GM18507 (cell line): ENCODE results near the gene TSHZ3.

Source experiments
- DNase-seq: peaks from one replicate; pipeline ENCODE4 v3.0.0; 2011; ENCODE audit warnings: low read depth; ENCODE audit not compliant: insufficient read length; ENCODE audit errors: extremely low spot score
- FAIRE-seq: peaks from 2 replicates; lab custom pipeline; 2011; peaks lifted over from hg19 to GRCh38; lab: Jason Lieb, UNC

The TSHZ3 gene

GRCh38 chr19:31274251-31275067 is 74.8 kb downstream of the TSHZ3 start:
- FAIRE-seq, result no peak

GRCh38 chr19:31272583-31273106 is 76.6 kb downstream of the TSHZ3 start:
- DNase-seq, result no peak
- no peak for FAIRE-seq

More at GRCh38 chr19:31274251-31275067, 74.8 kb downstream of the TSHZ3 start:
- DNase-seq, result no peak

GRCh38 chr19:31271306-31271911 is 77.8 kb downstream of the TSHZ3 start:
- FAIRE-seq (no peak), DNase-seq (no peak)

- DNase-seq (no peak), FAIRE-seq (no peak)
These were observed 78.3 kb downstream of the TSHZ3 start for GRCh38 chr19:31270897-31271296.

- no peak for DNase-seq
- no peak for FAIRE-seq
These were observed 79.7 kb downstream of the TSHZ3 start for GRCh38 chr19:31269425-31270127.

- FAIRE-seq, result no peak
- no peak for DNase-seq
These were observed 80.4 kb downstream of the TSHZ3 start for GRCh38 chr19:31268751-31269383.

- no peak for DNase-seq
These were observed 82.5 kb downstream of the TSHZ3 start for GRCh38 chr19:31266731-31267130.

GRCh38 chr19:31266196-31266595 is 83.0 kb downstream of the TSHZ3 start:
- no peak for DNase-seq
- FAIRE-seq, result no peak

More at GRCh38 chr19:31266731-31267130, 82.5 kb downstream of the TSHZ3 start:
- no peak for FAIRE-seq

GRCh38 chr19:31264041-31264778 is 85.0 kb downstream of the TSHZ3 start:
- DNase-seq (no peak), FAIRE-seq (no peak)

- DNase-seq, result no peak
- no peak for FAIRE-seq
These were observed 85.9 kb downstream of the TSHZ3 start for GRCh38 chr19:31263328-31263727.

GRCh38 chr19:31262725-31263191 is 86.5 kb downstream of the TSHZ3 start:
- DNase-seq, result no peak
- no peak for FAIRE-seq

GRCh38 chr19:31261603-31262212 is 87.5 kb downstream of the TSHZ3 start:
- no peak for FAIRE-seq
- DNase-seq, result no peak

- no peak for FAIRE-seq
- no peak for DNase-seq
These were observed 88.1 kb downstream of the TSHZ3 start for GRCh38 chr19:31261019-31261602.

- DNase-seq (no peak), FAIRE-seq (no peak)
These were observed 88.9 kb downstream of the TSHZ3 start for GRCh38 chr19:31260171-31260933.

GRCh38 chr19:31258211-31259052 is 90.8 kb downstream of the TSHZ3 start:
- FAIRE-seq (no peak), DNase-seq (no peak)

GRCh38 chr19:31257426-31258130 is 91.7 kb downstream of the TSHZ3 start:
- FAIRE-seq (no peak), DNase-seq (no peak)
